SJSA1 (cell line): Measurements from ENCODE around the gene APBB1IP. TPM values are rescaled to one million over a fixed set of nuclear protein-coding genes. Genes with fewer than 3 reads are reported as not detected.
"Not testable (repeated sequence)": the region's sequence is repeated elsewhere in the genome, so short reads cannot be mapped to it uniquely, and the experiment has no call there.

ENCODE experiments used
- DNase-seq, 2 experiments: peaks; one replicate each; pipeline ENCODE4 v3.0.0-alpha.2; 2015 to 2020; ENCODE audit warnings: low spot score in 2 of 2, low read depth in 1 of 2
- H3K27ac ChIP-seq: fragments of 250-450 bp; sonication (Bioruptor Pico); 2 replicates; pipeline ENCODE4 v1.5.1; 2020; ENCODE audit warnings: mild to moderate bottlenecking, moderate library complexity
- H3K27me3 ChIP-seq: fragments of 250-450 bp; sonication (Bioruptor Pico); replicated peaks from 2 replicates; pipeline ENCODE4 v1.5.1; 2020; ENCODE audit warnings: mild to moderate bottlenecking, moderate library complexity
- H3K36me3 ChIP-seq: fragments of 250-450 bp; sonication (Bioruptor Pico); 2 replicates; pipeline ENCODE4 v1.5.1; 2020; ENCODE audit warnings: mild to moderate bottlenecking
- H3K4me1 ChIP-seq: fragments of 250-450 bp; sonication (Bioruptor Pico); replicated peaks from 2 replicates; pipeline ENCODE4 v1.6.1; 2021; ENCODE audit warnings: mild to moderate bottlenecking
- H3K4me3 ChIP-seq: fragments of 250-450 bp; sonication (Bioruptor Pico); 2 replicates; pipeline ENCODE4 v1.5.1; 2020; ENCODE audit warnings: mild to moderate bottlenecking
- H3K9me3 ChIP-seq: fragments of 250-450 bp; sonication (Bioruptor Pico); replicated peaks from 2 replicates; pipeline ENCODE4 v1.5.1; 2020; ENCODE audit warnings: mild to moderate bottlenecking
- total RNA-seq: library from RNA; depleted of rRNA; stranded (reverse); fragments of >200 nt; shearing (Covaris generic); gene quantifications from 2 replicates; pipeline ENCODE4 v1.2.3, GENCODE V29; 2014

The APBB1IP gene
- total RNA-seq, 1 experiment from 2014 or later = not detected

- no peak for DNase-seq
- Histone ChIP-seq H3K27me3 (no peaks in the 10 kb centered on the region), H3K27ac (no peak overlapping the region), H3K4me1 (peaks cover 12% of the 10 kb centered on the region), H3K9me3 (no peaks in the 10 kb centered on the region), H3K36me3 (no peaks in the 10 kb centered on the region), H3K4me3 (no peak overlapping the region)
Measured at GRCh38 chr10:26491276-26491675, 53.1 kb downstream of the APBB1IP start.

GRCh38 chr10:26491934-26492333 is 53.8 kb downstream of the APBB1IP start:
- no peak for DNase-seq
- Histone ChIP-seq H3K9me3 (no peaks in the 10 kb centered on the region), H3K36me3 (no peaks in the 10 kb centered on the region), H3K27ac (no peak overlapping the region), H3K4me1 (peaks cover 6% of the 10 kb centered on the region), H3K27me3 (no peaks in the 10 kb centered on the region), H3K4me3 (no peak overlapping the region)

- H3K27me3 ChIP-seq, H3K9me3 ChIP-seq, H3K4me1 ChIP-seq, H3K36me3 ChIP-seq, H3K27ac ChIP-seq, H3K4me3 ChIP-seq, DNase-seq: not testable (repeated sequence)
Measured at GRCh38 chr10:26492725-26493124, 54.6 kb downstream of the APBB1IP start.

- Histone ChIP-seq H3K36me3 (no peaks in the 10 kb centered on the region), H3K27ac (no peak overlapping the region), H3K9me3 (no peaks in the 10 kb centered on the region), H3K4me1 (no peaks in the 10 kb centered on the region), H3K4me3 (no peak overlapping the region), H3K27me3 (no peaks in the 10 kb centered on the region)
- DNase-seq = no peak
Measured at GRCh38 chr10:26494018-26494417, 55.9 kb downstream of the APBB1IP start.

GRCh38 chr10:26499426-26499825 is 61.3 kb downstream of the APBB1IP start:
- no peaks in the 10 kb centered on the region for H3K4me1 ChIP-seq
- no peak overlapping the region for H3K4me3 ChIP-seq
- no peaks in the 10 kb centered on the region for H3K9me3 ChIP-seq
- no peaks in the 10 kb centered on the region for H3K36me3 ChIP-seq
- DNase-seq = no peak
- H3K27ac ChIP-seq = no peak overlapping the region
- H3K27me3 ChIP-seq = no peaks in the 10 kb centered on the region

- Histone ChIP-seq H3K4me1 (no peaks in the 10 kb centered on the region), H3K4me3 (no peak overlapping the region), H3K36me3 (no peaks in the 10 kb centered on the region), H3K9me3 (no peaks in the 10 kb centered on the region), H3K27me3 (no peaks in the 10 kb centered on the region), H3K27ac (no peak overlapping the region)
- DNase-seq = no peak
Measured at GRCh38 chr10:26502986-26503385, 64.8 kb downstream of the APBB1IP start.

- H3K4me3 ChIP-seq = no peak overlapping the region
- H3K4me1 ChIP-seq = no peaks in the 10 kb centered on the region
- no peaks in the 10 kb centered on the region for H3K36me3 ChIP-seq
- H3K9me3 ChIP-seq = no peaks in the 10 kb centered on the region
- no peak overlapping the region for H3K27ac ChIP-seq
- no peaks in the 10 kb centered on the region for H3K27me3 ChIP-seq
- DNase-seq = no peak
Measured at GRCh38 chr10:26503911-26504310, 65.8 kb downstream of the APBB1IP start.

GRCh38 chr10:26504429-26504828 is 66.3 kb downstream of the APBB1IP start:
- H3K27ac ChIP-seq, H3K4me3 ChIP-seq, H3K4me1 ChIP-seq, H3K9me3 ChIP-seq, DNase-seq, H3K27me3 ChIP-seq, H3K36me3 ChIP-seq: not testable (repeated sequence)

- Histone ChIP-seq H3K4me3 (no peak overlapping the region), H3K36me3 (no peaks in the 10 kb centered on the region), H3K9me3 (no peaks in the 10 kb centered on the region), H3K4me1 (no peaks in the 10 kb centered on the region), H3K27ac (no peak overlapping the region), H3K27me3 (no peaks in the 10 kb centered on the region)
- DNase-seq = no peak
Measured at GRCh38 chr10:26505491-26505890, 67.3 kb downstream of the APBB1IP start.

- Histone ChIP-seq H3K27me3 (no peaks in the 10 kb centered on the region), H3K27ac (no peak overlapping the region), H3K9me3 (no peaks in the 10 kb centered on the region), H3K36me3 (no peaks in the 10 kb centered on the region), H3K4me1 (no peaks in the 10 kb centered on the region), H3K4me3 (no peak overlapping the region)
- DNase-seq = no peak
Measured at GRCh38 chr10:26506736-26507135, 68.6 kb downstream of the APBB1IP start.

GRCh38 chr10:26507441-26507840 is 69.3 kb downstream of the APBB1IP start:
- H3K4me1 ChIP-seq = no peaks in the 10 kb centered on the region
- H3K36me3 ChIP-seq = no peaks in the 10 kb centered on the region
- H3K27ac ChIP-seq = no peak overlapping the region
- H3K4me3 ChIP-seq = no peak overlapping the region
- no peaks in the 10 kb centered on the region for H3K9me3 ChIP-seq
- no peaks in the 10 kb centered on the region for H3K27me3 ChIP-seq
- no peak for DNase-seq

- DNase-seq = no peak
- no peak overlapping the region for H3K4me3 ChIP-seq
- no peaks in the 10 kb centered on the region for H3K27me3 ChIP-seq
- H3K9me3 ChIP-seq = 0 out of 2 replicates have a peak, but pooled peaks cover 2% of the 10 kb centered on the region
- no peaks in the 10 kb centered on the region for H3K36me3 ChIP-seq
- no peak overlapping the region for H3K27ac ChIP-seq
- no peaks in the 10 kb centered on the region for H3K4me1 ChIP-seq
Measured at GRCh38 chr10:26508016-26508415, 69.9 kb downstream of the APBB1IP start.

GRCh38 chr10:26509307-26509706 is 71.2 kb downstream of the APBB1IP start:
- H3K9me3 ChIP-seq = 0 out of 2 replicates have a peak, but pooled peaks cover 2% of the 10 kb centered on the region
- H3K36me3 ChIP-seq = no peaks in the 10 kb centered on the region
- DNase-seq = no peak
- no peak overlapping the region for H3K27ac ChIP-seq
- no peak overlapping the region for H3K4me3 ChIP-seq
- H3K4me1 ChIP-seq = no peaks in the 10 kb centered on the region
- no peaks in the 10 kb centered on the region for H3K27me3 ChIP-seq

- H3K4me3 ChIP-seq = no peak overlapping the region
- H3K27me3 ChIP-seq = no peaks in the 10 kb centered on the region
- 0 out of 2 replicates have a peak, but pooled peaks cover 2% of the 10 kb centered on the region for H3K9me3 ChIP-seq
Measured at GRCh38 chr10:26513101-26513500, 75.0 kb downstream of the APBB1IP start.

GRCh38 chr10:26516540-26517101 is 78.5 kb downstream of the APBB1IP start:
- 0 out of 2 replicates have a peak, but pooled peaks cover 2% of the 10 kb centered on the region for H3K9me3 ChIP-seq
- no peak for DNase-seq

More at GRCh38 chr10:26513101-26513500, 75.0 kb downstream of the APBB1IP start:
- no peaks in the 10 kb centered on the region for H3K4me1 ChIP-seq
- H3K36me3 ChIP-seq = no peaks in the 10 kb centered on the region
- no peak for DNase-seq
- no peak overlapping the region for H3K27ac ChIP-seq

More at GRCh38 chr10:26516540-26517101, 78.5 kb downstream of the APBB1IP start:
- no peak overlapping the region for H3K4me3 ChIP-seq
- no peaks in the 10 kb centered on the region for H3K27me3 ChIP-seq
- H3K4me1 ChIP-seq = no peaks in the 10 kb centered on the region
- no peak overlapping the region for H3K27ac ChIP-seq
- H3K36me3 ChIP-seq = no peaks in the 10 kb centered on the region
